H1 (cell line): ENCODE results near the gene NPHP4. TPM values are rescaled to one million over a fixed set of nuclear protein-coding genes. Genes with fewer than 3 reads are reported as not detected.

Experiments used
- CTCF ChIA-PET: fragments of 300-600 bp; sonication (Branson Sonifier 250); formaldehyde crosslinking; loops from one replicate; lab custom pipeline; 2021; ENCODE audit not compliant: partially characterized antibody; lab: Charles Lee
- POLR2A ChIA-PET: fragments of 300-600 bp; sonication (Branson Sonifier 250); formaldehyde crosslinking; loops from one replicate; lab custom pipeline; 2021; ENCODE audit warnings: inconsistent platforms; ENCODE audit not compliant: partially characterized antibody; lab: Charles Lee
- DNase-seq, 2 experiments: peaks; one replicate each; pipeline versions ENCODE4 v3.0.0 to v3.0.0-alpha.2; 2010 to 2022; ENCODE audit warnings: low spot score in 2 of 2, low read depth in 1 of 2, mixed read lengths in 1 of 2
- FAIRE-seq: peaks from 2 replicates; lab custom pipeline; 2011; peaks lifted over from hg19 to GRCh38; lab: Jason Lieb, UNC
- H2AFZ ChIP-seq: 2 replicates; pipeline ENCODE4 v1.8.1; 2012; ENCODE audit warnings: low read length, inconsistent platforms
- H2AK5ac ChIP-seq: 2 replicates; pipeline ENCODE4 v1.6.1; 2013; ENCODE audit warnings: low read depth, low read length
- H2BK120ac ChIP-seq: replicated peaks from 2 replicates; pipeline ENCODE3; 2013; ENCODE audit warnings: low read depth, low read length, inconsistent platforms
- H2BK12ac ChIP-seq: 2 replicates; pipeline ENCODE4 v1.6.1; 2013; ENCODE audit warnings: low read depth, low read length
- H2BK15ac ChIP-seq: 2 replicates; pipeline ENCODE4 v1.6.1; 2013; ENCODE audit warnings: low read length
- H2BK20ac ChIP-seq: 2 replicates; pipeline ENCODE4 v1.6.1; 2013; ENCODE audit warnings: low read length
- H2BK5ac ChIP-seq: 2 replicates; pipeline ENCODE4 v1.6.1; 2013; ENCODE audit warnings: low read depth, low read length
- H3K14ac ChIP-seq: 2 replicates; pipeline ENCODE4 v1.6.1; 2013; ENCODE audit warnings: inconsistent platforms; ENCODE audit not compliant: insufficient read length
- H3K18ac ChIP-seq: 2 replicates; pipeline ENCODE4 v1.6.1; 2013; ENCODE audit warnings: low read length; ENCODE audit errors: extremely low read depth
- H3K23ac ChIP-seq: 2 replicates; pipeline ENCODE4 v1.6.1; 2013; ENCODE audit warnings: inconsistent platforms; ENCODE audit not compliant: insufficient read length
- H3K23me2 ChIP-seq: 2 replicates; pipeline ENCODE4 v1.6.1; 2013; ENCODE audit warnings: low read depth, low read length
- H3K27ac ChIP-seq: 2 replicates; pipeline ENCODE4 v1.6.1; 2011; ENCODE audit warnings: low read depth, low read length, inconsistent platforms
- H3K27me3 ChIP-seq, 4 experiments: replicated peaks in 1 of 4; 1 replicate in 1 of 4; 2 replicates in 3 of 4; pipeline versions ENCODE4 v1.6.1 to v1.8.1; 2011 to 2013; ENCODE audit warnings: low read length in 3 of 4, mild to moderate bottlenecking in 3 of 4, inconsistent platforms in 2 of 4, mixed read lengths in 2 of 4, moderate library complexity in 1 of 4; ENCODE audit not compliant: control insufficient read depth in 3 of 4, insufficient read depth in 3 of 4; ENCODE audit errors: extremely low read depth in 1 of 4
- H3K36me3 ChIP-seq, 4 experiments: 2 replicates each; pipeline versions ENCODE4 v1.6.1 to v1.8.1; 2011 to 2013; ENCODE audit warnings: mild to moderate bottlenecking in 4 of 4, low read length in 3 of 4, moderate library complexity in 2 of 4, control low read depth in 1 of 4, inconsistent platforms in 1 of 4; ENCODE audit not compliant: insufficient read depth in 4 of 4, control insufficient read depth in 2 of 4
- H3K4ac ChIP-seq: replicated peaks from 2 replicates; pipeline ENCODE3; 2013; ENCODE audit warnings: low read length, low read depth, mixed read lengths, inconsistent platforms; ENCODE audit not compliant: insufficient read length
- H3K4me1 ChIP-seq, 4 experiments: replicated peaks in 1 of 4; 1 replicate in 1 of 4; 2 replicates in 3 of 4; pipeline versions ENCODE4 v1.6.1 to v1.8.1; 2011 to 2013; ENCODE audit warnings: low read length in 3 of 4, inconsistent platforms in 2 of 4, mixed read lengths in 1 of 4; ENCODE audit not compliant: insufficient read depth in 4 of 4, control insufficient read depth in 3 of 4
- H3K4me2 ChIP-seq, 2 experiments: 2 replicates each; pipeline versions ENCODE4 v1.6.1 to v1.8.1; 2011 to 2013; ENCODE audit warnings: low read depth in 2 of 2, low read length in 2 of 2, control low read depth in 1 of 2, inconsistent platforms in 1 of 2, mild to moderate bottlenecking in 1 of 2; ENCODE audit not compliant: insufficient read depth in 1 of 2
- H3K4me3 ChIP-seq, 4 experiments: fragments of 200-600, 300-600 bp in 1 of 4; sonication (generic), shearing (Covaris generic), sonication (Bioruptor Twin) in 1 of 4; 2 replicates each; pipeline versions ENCODE4 v1.5.1 to v1.8.1; 2011 to 2016; ENCODE audit warnings: low read length in 4 of 4, low read depth in 3 of 4, control low read depth in 2 of 4, inconsistent platforms in 2 of 4, mild to moderate bottlenecking in 2 of 4, mixed read lengths in 1 of 4, moderate library complexity in 1 of 4; ENCODE audit not compliant: insufficient read depth in 2 of 4; ENCODE audit errors: extremely low read depth in 1 of 4
- H3K56ac ChIP-seq: replicated peaks from 2 replicates; pipeline ENCODE3; 2013; ENCODE audit warnings: low read depth, mild to moderate bottlenecking, mixed read lengths, low read length, inconsistent platforms; ENCODE audit not compliant: insufficient read length
- H3K79me1 ChIP-seq: 2 replicates; pipeline ENCODE4 v1.6.1; 2013; ENCODE audit warnings: low read depth, low read length, control low read depth
- H3K79me2 ChIP-seq, 2 experiments: 2 replicates each; pipeline versions ENCODE4 v1.6.1 to v1.8.1; 2012 to 2013; ENCODE audit warnings: low read length in 2 of 2, mild to moderate bottlenecking in 2 of 2, inconsistent platforms in 1 of 2; ENCODE audit not compliant: insufficient read depth in 2 of 2, control insufficient read depth in 1 of 2
- H3K9ac ChIP-seq, 4 experiments: replicated peaks in 1 of 4; 1 replicate in 1 of 4; 2 replicates in 3 of 4; pipeline versions ENCODE4 v1.6.1 to v1.8.1; 2011 to 2013; ENCODE audit warnings: low read depth in 3 of 4, low read length in 3 of 4, control low read depth in 2 of 4, mild to moderate bottlenecking in 2 of 4, moderate library complexity in 2 of 4, inconsistent platforms in 1 of 4; ENCODE audit errors: extremely low read depth in 1 of 4
- H3K9me3 ChIP-seq, 2 experiments: 2 replicates each; pipeline versions ENCODE4 v1.6.1 to v1.8.1; 2012 to 2013; ENCODE audit warnings: mild to moderate bottlenecking in 2 of 2, moderate library complexity in 2 of 2, control low read depth in 1 of 2, inconsistent platforms in 1 of 2, low read depth in 1 of 2, low read length in 1 of 2, mixed read lengths in 1 of 2; ENCODE audit not compliant: insufficient read depth in 2 of 2
- H4K20me1 ChIP-seq, 2 experiments: replicated peaks in 1 of 2; 2 replicates each; pipeline versions ENCODE3 to v1.8.1; 2011 to 2013; ENCODE audit warnings: inconsistent platforms in 2 of 2, low read length in 2 of 2, mild to moderate bottlenecking in 1 of 2; ENCODE audit not compliant: insufficient read depth in 2 of 2, control insufficient read depth in 1 of 2
- H4K5ac ChIP-seq: 2 replicates; pipeline ENCODE4 v1.6.1; 2013; ENCODE audit warnings: low read length, low read depth, mixed read lengths, inconsistent platforms; ENCODE audit not compliant: insufficient read length
- H4K8ac ChIP-seq: 2 replicates; pipeline ENCODE4 v1.8.0; 2013; ENCODE audit warnings: mild to moderate bottlenecking, moderate library complexity, low read length, inconsistent platforms; ENCODE audit not compliant: insufficient read depth; ENCODE audit errors: extremely low read depth
- H4K91ac ChIP-seq: replicated peaks from 2 replicates; pipeline ENCODE3; 2013; ENCODE audit warnings: low read length, mixed read lengths, inconsistent platforms; ENCODE audit not compliant: insufficient read length
- CBX5 ChIP-seq: fragments of 300-800, 300-1000 bp; sonication (generic); IDR thresholded peaks from 2 replicates; pipeline ENCODE4 v1.7.1; 2016; ENCODE audit warnings: antibody characterized with exemption, low read length, low read depth
- CHD2 ChIP-seq: IDR thresholded peaks from 2 replicates; pipeline ENCODE4 v1.6.1; 2012; ENCODE audit warnings: low read length, improper control_type of control experiment
- CTBP2 ChIP-seq: IDR thresholded peaks from 2 replicates; pipeline ENCODE4 v1.7.0; 2011; ENCODE audit warnings: borderline replicate concordance, mild to moderate bottlenecking, moderate library complexity, mixed read lengths, low read length; ENCODE audit not compliant: insufficient read depth, insufficient read length
- EZH2 ChIP-seq: fragments of 200-600 bp; sonication (generic); IDR thresholded peaks from 2 replicates; pipeline ENCODE4 v1.7.1; 2012; ENCODE audit warnings: low read depth, mild to moderate bottlenecking, moderate library complexity, low read length, inconsistent platforms; ENCODE audit not compliant: severe bottlenecking
- HDAC6 ChIP-seq: IDR thresholded peaks from one replicate; pipeline ENCODE4 v1.7.1; 2012; ENCODE audit warnings: low read depth, mild to moderate bottlenecking, inconsistent platforms, low read length, moderate library complexity
- KDM1A ChIP-seq: fragments of 200-600, 300-600 bp; sonication (generic); IDR thresholded peaks from 2 replicates; pipeline ENCODE4 v1.7.1; 2016; ENCODE audit warnings: mild to moderate bottlenecking, low read length, borderline replicate concordance
- KDM4A ChIP-seq: IDR thresholded peaks from one replicate; pipeline ENCODE4 v1.7.1; 2012; ENCODE audit warnings: low read depth, mild to moderate bottlenecking, moderate library complexity, low read length, inconsistent platforms; ENCODE audit not compliant: severe bottlenecking
- POLR2AphosphoS5 ChIP-seq: IDR thresholded peaks from 2 replicates; pipeline ENCODE4 v1.6.1; 2011; ENCODE audit warnings: low read depth, low read length
- RNF2 ChIP-seq: fragments of 200-900, 300-1000 bp; sonication (generic); IDR thresholded peaks from 2 replicates; pipeline ENCODE4 v1.7.1; 2016; ENCODE audit warnings: borderline replicate concordance, low read depth, mild to moderate bottlenecking, antibody characterized with exemption, low read length; ENCODE audit not compliant: poor library complexity, severe bottlenecking; ENCODE audit errors: missing control alignments
- SIN3A ChIP-seq, 2 experiments: IDR thresholded peaks in 1 of 2; conservative IDR thresholded peaks in 1 of 2; 2 replicates each; pipeline ENCODE4 v1.6.1; 2011 to 2012; ENCODE audit warnings: low read length in 2 of 2, improper control_type of control experiment in 1 of 2, low read depth in 1 of 2, mild to moderate bottlenecking in 1 of 2
- SP4 ChIP-seq: IDR thresholded peaks from 2 replicates; pipeline ENCODE4 v1.6.1; 2012; ENCODE audit warnings: low read length, inconsistent platforms
- TAF7 ChIP-seq: optimal IDR thresholded peaks from 2 replicates; pipeline ENCODE3; 2011; ENCODE audit warnings: low read depth, mild to moderate bottlenecking, inconsistent platforms, low read length, moderate library complexity, borderline replicate concordance
- TEAD4 ChIP-seq: IDR thresholded peaks from 2 replicates; pipeline ENCODE4 v1.6.1; 2012; ENCODE audit warnings: low read depth, low read length, inconsistent platforms, mixed read lengths
- ZNF274 ChIP-seq: IDR thresholded peaks from 2 replicates; pipeline ENCODE4 v1.7.0; 2012; ENCODE audit warnings: low read length, borderline replicate concordance; ENCODE audit errors: extremely low read depth
- WGBS, 2 experiments: shearing (Covaris generic) in 1 of 2; methylation state at CpG; one replicate each; pipeline versions ENCODE4 v1.1.6 to v1.1.7; 2013 to 2015; ENCODE audit warnings: low lambda C conversion rate in 2 of 2, mixed read lengths in 2 of 2, inconsistent platforms in 1 of 2, low coverage in 1 of 2, missing lambda C conversion rate in 1 of 2; ENCODE audit not compliant: insufficient replicate concordance in 2 of 2, insufficient coverage in 1 of 2, insufficient read length in 1 of 2; ENCODE audit errors: extremely low coverage in 1 of 2, missing lambda C conversion rate in 1 of 2; 5-methylcytosine and 5-hydroxymethylcytosine counted together
- polyA plus RNA-seq, 7 experiments: library from polyadenylated mRNA; depleted of rRNA in 3 of 7; stranded (reverse) in 5 of 7; unstranded in 2 of 7; fragments of >200 nt in 5 of 7; fragments of 200-250 nt in 2 of 7; gene quantifications; 1 replicate in 5 of 7; 2 replicates in 1 of 7; 4 replicates in 1 of 7; pipeline versions ENCODE4 v1.2.1 to v1.2.3, GENCODE V29; 2011 to 2013; ENCODE audit warnings: missing spikeins in 2 of 7, mixed read lengths in 2 of 7
- total RNA-seq: library from RNA; stranded (reverse); fragmentation: NEBNext Ultra II Directional; extraction: Animal tissue kit (Norgen Biotek cat#: 25700); gene quantifications from 2 replicates; pipeline ENCODE4 v1.2.1, GENCODE V29; 2021

Gene NPHP4
- total and polyA plus RNA-seq, 2 of the 8 experiments (the other 6 are each of a cell fraction or from before 2014, with no cell fraction given) = 5.8 to 14.0 TPM

DNA sequence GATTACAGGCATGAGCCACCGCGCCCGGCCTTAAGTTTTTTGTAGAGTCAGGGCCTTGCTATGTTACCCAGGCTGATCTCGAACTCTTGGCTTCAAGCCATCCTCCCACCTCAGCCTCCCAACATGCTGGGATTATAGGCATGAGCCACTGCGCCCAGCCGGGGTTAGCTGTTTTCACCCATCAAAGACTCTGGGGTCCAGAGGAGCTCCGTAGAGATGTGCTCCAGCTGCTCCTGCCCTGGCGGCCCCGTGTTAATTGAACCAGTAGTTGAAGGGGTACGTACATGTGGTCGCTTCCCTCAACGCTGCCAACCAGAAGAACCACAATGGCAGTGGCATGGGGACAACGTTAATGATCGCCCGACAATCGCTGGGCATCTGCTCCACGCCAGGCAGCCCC lies 72.0 kb downstream of the NPHP4 start:
- POLR2A ChIA-PET = no interaction called here
- no peak overlapping the region for H3K9ac ChIP-seq
- no peaks in the 10 kb centered on the region for H3K79me2 ChIP-seq
- no peak overlapping the region for H2AK5ac ChIP-seq
- no peaks in the 10 kb centered on the region for H3K36me3 ChIP-seq
- H3K79me1 ChIP-seq = no peaks in the 10 kb centered on the region
- no peak overlapping the region for H2BK5ac ChIP-seq
- peak in 1 of 2 experiments; percentile 38 for DNase-seq
- no peak overlapping the region for H3K4ac ChIP-seq
- FAIRE-seq = no peak
- H4K5ac ChIP-seq = no peak overlapping the region
- H3K14ac ChIP-seq = no peak overlapping the region
- H3K4me3 ChIP-seq = no peak overlapping the region
- peaks cover 0 to 7% (median 2%) of the 10 kb centered on the region in 4 experiments; a peak in 2 of 7 replicates for H3K4me1 ChIP-seq
- H3K4me2 ChIP-seq = no peak overlapping the region
- H3K23ac ChIP-seq = no peak overlapping the region
- H3K27ac ChIP-seq = no peak overlapping the region
- H4K20me1 ChIP-seq = peaks cover 0 to 1% of the 10 kb centered on the region in 2 experiments
- CTCF ChIA-PET = interaction anchor here (0.8 to 1.3 kb wide), 4 partner anchors 21 to 88 kb away, joined by 3 to 4 read pairs (median 3); no protein-coding TSS in a partner anchor
- H3K23me2 ChIP-seq = no peaks in the 10 kb centered on the region
- no peak overlapping the region for H2BK12ac ChIP-seq
- no peak overlapping the region for H2BK20ac ChIP-seq
- no peaks in the 10 kb centered on the region for H3K27me3 ChIP-seq
- no peak overlapping the region for H2BK15ac ChIP-seq
- H4K8ac ChIP-seq = no peak overlapping the region
- no peaks in the 10 kb centered on the region for H3K9me3 ChIP-seq
- H3K18ac ChIP-seq = no peak overlapping the region
- H2BK120ac ChIP-seq = no peak overlapping the region
- no peak overlapping the region for H4K91ac ChIP-seq
- H3K56ac ChIP-seq = no peak overlapping the region
- 91% methylated on average over 17 of the region's 17 CpGs; no CpG with 5 or more reads in 1 of the 2 experiments for WGBS, 2 experiments
- no peak overlapping the region for H2AFZ ChIP-seq
- TF ChIP-seq KDM4A (no peak), ZNF274 (no peak), EZH2 (no peak), RNF2 (no peak), HDAC6 (no peak), TAF7 (no peak), KDM1A (no peak), SIN3A (conservative IDR thresholded peaks at IDR 0.05 in 1 of 2, IDR thresholded peaks at IDR 0.05 in 1 of 2; ENCODE audit: low read depth in 1 of 2, low read length in 2 of 2) (no peak), TEAD4 (no peak), POLR2AphosphoS5 (no peak), CHD2 (no peak), SP4 (no peak), CTBP2 (no peak), CBX5 (no peak)
